CD14-positive monocyte (primary cell): Measurements from ENCODE around the gene PPP3R1. TPM values are rescaled to one million over a fixed set of nuclear protein-coding genes. Genes with fewer than 3 reads are reported as not detected.

Experiments used
- DNase-seq, 3 donors: peaks; one replicate each; pipeline ENCODE4 v3.0.0-alpha.2; 2011 to 2022
- H2AFZ ChIP-seq: 2 replicates; pipeline ENCODE4 v1.6.0; 2012; ENCODE audit warnings: mild to moderate bottlenecking, low read depth, low read length, inconsistent platforms; ENCODE audit not compliant: insufficient read depth, poor library complexity, severe bottlenecking
- H3K27ac ChIP-seq, 2 donors: 1 replicate in 1 of 2; 2 replicates in 1 of 2; pipeline ENCODE4 v1.5.1; 2012 to 2013; ENCODE audit warnings: low read length in 2 of 2, control low read depth in 1 of 2, inconsistent platforms in 1 of 2, low read depth in 1 of 2, mild to moderate bottlenecking in 1 of 2
- H3K27me3 ChIP-seq, 2 donors: one replicate each; pipeline versions ENCODE4 v1.6.0 to v1.6.1; 2011 to 2013; ENCODE audit warnings: low read length in 2 of 2; ENCODE audit not compliant: control insufficient read depth in 2 of 2, insufficient read depth in 2 of 2
- H3K36me3 ChIP-seq, 2 donors: replicated peaks in 1 of 2; 1 replicate in 1 of 2; 2 replicates in 1 of 2; pipeline versions ENCODE4 v1.5.1 to v1.6.1; 2012 to 2013; ENCODE audit warnings: low read length in 2 of 2, control low read depth in 1 of 2, inconsistent platforms in 1 of 2, mild to moderate bottlenecking in 1 of 2; ENCODE audit not compliant: insufficient read depth in 2 of 2, control insufficient read depth in 1 of 2
- H3K4me1 ChIP-seq, 2 donors: 1 replicate in 1 of 2; 2 replicates in 1 of 2; pipeline versions ENCODE4 v1.5.1 to v1.6.1; 2012 to 2013; ENCODE audit warnings: low read length in 2 of 2, control low read depth in 1 of 2, inconsistent platforms in 1 of 2, mild to moderate bottlenecking in 1 of 2, moderate library complexity in 1 of 2; ENCODE audit not compliant: insufficient read depth in 2 of 2, control insufficient read depth in 1 of 2
- H3K4me2 ChIP-seq: replicated peaks from 2 replicates; pipeline ENCODE3; 2012; ENCODE audit warnings: low read length, moderate library complexity, mild to moderate bottlenecking; ENCODE audit not compliant: poor library complexity, severe bottlenecking; ENCODE audit errors: extremely low read depth
- H3K4me3 ChIP-seq, 3 experiments: fragments of 200-600 bp in 1 of 3; sonication (generic) in 1 of 3; replicated peaks in 1 of 3; 1 replicate in 2 of 3; 2 replicates in 1 of 3; pipeline ENCODE4 v1.5.1; 2011 to 2013; ENCODE audit warnings: low read length in 3 of 3, mild to moderate bottlenecking in 3 of 3, control low read depth in 2 of 3, low read depth in 2 of 3, inconsistent platforms in 1 of 3, moderate library complexity in 1 of 3
- H3K79me2 ChIP-seq: 2 replicates; pipeline ENCODE4 v1.6.0; 2012; ENCODE audit warnings: mild to moderate bottlenecking, control low read depth, inconsistent platforms, low read length, moderate library complexity; ENCODE audit not compliant: insufficient read depth
- H3K9ac ChIP-seq: 2 replicates; pipeline ENCODE4 v1.6.0; 2017; ENCODE audit warnings: low read length, mild to moderate bottlenecking; ENCODE audit not compliant: insufficient read depth, poor library complexity, severe bottlenecking
- H3K9me3 ChIP-seq, 2 donors: replicated peaks in 1 of 2; 1 replicate in 1 of 2; 2 replicates in 1 of 2; pipeline versions ENCODE4 v1.5.1 to v1.6.1; 2012 to 2013; ENCODE audit warnings: low read length in 2 of 2, control low read depth in 1 of 2; ENCODE audit not compliant: control insufficient read depth in 1 of 2, insufficient read depth in 1 of 2
- H4K20me1 ChIP-seq: 2 replicates; pipeline ENCODE4 v1.6.0; 2012; ENCODE audit warnings: mild to moderate bottlenecking, low read length, control low read depth, moderate library complexity; ENCODE audit not compliant: insufficient read depth
- H3K27ac Mint-ChIP-seq, 7 donors: one replicate each; pipeline ENCODE4 v1.8.0; 2020; ENCODE audit warnings: mild to moderate bottlenecking in 7 of 7, mixed read lengths in 7 of 7, moderate library complexity in 6 of 7, inconsistent platforms in 2 of 7
- H3K27me3 Mint-ChIP-seq, 3 donors: one replicate each; pipeline ENCODE4 v1.8.0; 2021 to 2022; ENCODE audit warnings: low read depth in 3 of 3, mild to moderate bottlenecking in 3 of 3, mixed read lengths in 3 of 3, moderate library complexity in 3 of 3, inconsistent platforms in 1 of 3
- H3K36me3 Mint-ChIP-seq, 2 donors: one replicate each; pipeline ENCODE4 v1.8.0; 2020; ENCODE audit warnings: mixed read lengths in 2 of 2, inconsistent platforms in 1 of 2, mild to moderate bottlenecking in 1 of 2
- H3K4me1 Mint-ChIP-seq: one replicate; pipeline ENCODE4 v1.8.0; 2020; ENCODE audit warnings: mild to moderate bottlenecking, mixed read lengths
- H3K4me3 Mint-ChIP-seq, 2 donors: one replicate each; pipeline ENCODE4 v1.8.0; 2020; ENCODE audit warnings: mild to moderate bottlenecking in 2 of 2, mixed read lengths in 2 of 2, moderate library complexity in 1 of 2
- H3K9me3 Mint-ChIP-seq, 7 donors: one replicate each; pipeline ENCODE4 v1.8.0; 2020 to 2022; ENCODE audit warnings: mixed read lengths in 7 of 7, mild to moderate bottlenecking in 6 of 7, moderate library complexity in 6 of 7, inconsistent platforms in 2 of 7
- CTCF ChIP-seq: fragments of 200-600 bp; IDR thresholded peaks from one replicate; pipeline ENCODE4 v1.8.0; 2022; ENCODE audit warnings: antibody characterized with exemption, mild to moderate bottlenecking
- WGBS: methylation state at CpG from one replicate; pipeline ENCODE4 v1.1.5; 2013; ENCODE audit warnings: missing lambda C conversion rate; ENCODE audit not compliant: insufficient coverage; 5-methylcytosine and 5-hydroxymethylcytosine counted together
- intact Hi-C, 2 donors: fragments of 100-400 bp; cut with micrococcal nuclease; formaldehyde crosslinking; loops; one replicate each; pipeline versions ENCODE4 v1.15.0 to v1.15.1; 2023
- polyA plus RNA-seq, 3 donors: library from polyadenylated mRNA; depleted of rRNA in 1 of 3; unstranded in 2 of 3; stranded (reverse) in 1 of 3; fragments of 300-500 nt in 2 of 3; fragments of >200 nt in 1 of 3; fragmentation: Illumina TruSeq in 2 of 3; gene quantifications; 1 replicate in 2 of 3; 2 replicates in 1 of 3; pipeline ENCODE4 v1.2.3, GENCODE V29; 2012 to 2021

The PPP3R1 gene
- polyA plus RNA-seq, 3 donors: 8.7 to 32.6 (median 10.7) TPM

- peaks cover 100% of the 10 kb centered on the region for H4K20me1 ChIP-seq
- peaks cover 14 to 32% of the 10 kb centered on the region in 2 donors for H3K4me1 ChIP-seq
- peaks cover 100% of the 10 kb centered on the region for H3K79me2 ChIP-seq
- H3K4me1 Mint-ChIP-seq: peaks cover 66% of the 10 kb centered on the region
- peak overlapping the region in 1 of 2 donors; percentile 55 for H3K27ac ChIP-seq
- H3K36me3 ChIP-seq: no peaks in the 10 kb centered on the region
- no peaks in the 10 kb centered on the region for H3K27me3 ChIP-seq
- H3K27me3 Mint-ChIP-seq: no peaks in the 10 kb centered on the region
- WGBS: 0% methylated on average over 2 of the region's 2 CpGs
- intact Hi-C loops: no loop called here
- H3K4me3 ChIP-seq: no peak overlapping the region
- DNase-seq: peak; percentile 42 to 53 (median 44)
- H3K4me3 Mint-ChIP-seq: peak overlapping the region in 1 of 2 donors; percentile 13
- H3K27ac Mint-ChIP-seq: peak overlapping the region; percentile 32 to 88 (median 71)
- no peak overlapping the region for H3K4me2 ChIP-seq
- TF ChIP-seq CTCF: peak; percentile 22
- H3K9me3 ChIP-seq: no peaks in the 10 kb centered on the region
- no peak overlapping the region for H3K9ac ChIP-seq
- H3K9me3 Mint-ChIP-seq: peaks cover 0 to 1% (median 0%) of the 10 kb centered on the region in 7 donors
- H3K36me3 Mint-ChIP-seq: peaks cover 4 to 16% of the 10 kb centered on the region in 2 donors
- H2AFZ ChIP-seq: no peak overlapping the region
Measured at GRCh38 chr2:68225119-68225632, 27.2 kb downstream of the PPP3R1 start.

- Histone ChIP-seq H2AFZ (no peak overlapping the region), H3K4me3 (no peak overlapping the region), H3K36me3 (no peaks in the 10 kb centered on the region), H3K4me1 (peaks cover 6 to 18% of the 10 kb centered on the region in 2 donors), H3K27ac (peak overlapping the region in 1 of 2 donors; percentile 14), H3K9ac (no peak overlapping the region), H3K9me3 (no peaks in the 10 kb centered on the region), H4K20me1 (peaks cover 100% of the 10 kb centered on the region), H3K27me3 (no peaks in the 10 kb centered on the region), H3K79me2 (peaks cover 100% of the 10 kb centered on the region), H3K4me2 (no peak overlapping the region)
- peaks cover 59% of the 10 kb centered on the region for H3K4me1 Mint-ChIP-seq
- WGBS: no CpG with 5 or more reads among the region's 2 CpGs
- H3K9me3 Mint-ChIP-seq: peaks cover 0 to 1% (median 0%) of the 10 kb centered on the region in 7 donors
- no peak for TF ChIP-seq CTCF
- intact Hi-C loops: no loop called here
- H3K27ac Mint-ChIP-seq: peak overlapping the region in 2 of 7 donors; percentile 16 to 72
- peaks cover 4 to 15% of the 10 kb centered on the region in 2 donors for H3K36me3 Mint-ChIP-seq
- H3K27me3 Mint-ChIP-seq: no peaks in the 10 kb centered on the region
- no peak overlapping the region for H3K4me3 Mint-ChIP-seq
- DNase-seq: no peak
Measured at GRCh38 chr2:68223419-68223818, 28.9 kb downstream of the PPP3R1 start.
